HUES6 (cell line): ENCODE data around the gene C1orf35.

Experiments used
- H3K27ac ChIP-seq: 2 replicates; pipeline ENCODE4 v1.7.0; 2013; ENCODE audit warnings: low read depth, mild to moderate bottlenecking, low read length, inconsistent platforms
- H3K27me3 ChIP-seq: 2 replicates; pipeline ENCODE4 v1.6.1; 2013; ENCODE audit warnings: low read length; ENCODE audit not compliant: control insufficient read depth, insufficient read depth
- H3K36me3 ChIP-seq: 2 replicates; pipeline ENCODE4 v1.6.1; 2013; ENCODE audit warnings: low read length; ENCODE audit not compliant: control insufficient read depth, insufficient read depth
- H3K4me1 ChIP-seq: 2 replicates; pipeline ENCODE4 v1.6.1; 2013; ENCODE audit warnings: low read length; ENCODE audit not compliant: control insufficient read depth, insufficient read depth
- H3K4me3 ChIP-seq: 2 replicates; pipeline ENCODE4 v1.5.1; 2013; ENCODE audit warnings: low read depth, low read length
- H3K9ac ChIP-seq: one replicate; pipeline ENCODE4 v1.6.1; 2013; ENCODE audit warnings: mild to moderate bottlenecking, low read length
- H3K9me3 ChIP-seq: 2 replicates; pipeline ENCODE4 v1.6.1; 2013; ENCODE audit warnings: low read depth, low read length; ENCODE audit not compliant: control insufficient read depth, insufficient read depth

Gene C1orf35

DNA sequence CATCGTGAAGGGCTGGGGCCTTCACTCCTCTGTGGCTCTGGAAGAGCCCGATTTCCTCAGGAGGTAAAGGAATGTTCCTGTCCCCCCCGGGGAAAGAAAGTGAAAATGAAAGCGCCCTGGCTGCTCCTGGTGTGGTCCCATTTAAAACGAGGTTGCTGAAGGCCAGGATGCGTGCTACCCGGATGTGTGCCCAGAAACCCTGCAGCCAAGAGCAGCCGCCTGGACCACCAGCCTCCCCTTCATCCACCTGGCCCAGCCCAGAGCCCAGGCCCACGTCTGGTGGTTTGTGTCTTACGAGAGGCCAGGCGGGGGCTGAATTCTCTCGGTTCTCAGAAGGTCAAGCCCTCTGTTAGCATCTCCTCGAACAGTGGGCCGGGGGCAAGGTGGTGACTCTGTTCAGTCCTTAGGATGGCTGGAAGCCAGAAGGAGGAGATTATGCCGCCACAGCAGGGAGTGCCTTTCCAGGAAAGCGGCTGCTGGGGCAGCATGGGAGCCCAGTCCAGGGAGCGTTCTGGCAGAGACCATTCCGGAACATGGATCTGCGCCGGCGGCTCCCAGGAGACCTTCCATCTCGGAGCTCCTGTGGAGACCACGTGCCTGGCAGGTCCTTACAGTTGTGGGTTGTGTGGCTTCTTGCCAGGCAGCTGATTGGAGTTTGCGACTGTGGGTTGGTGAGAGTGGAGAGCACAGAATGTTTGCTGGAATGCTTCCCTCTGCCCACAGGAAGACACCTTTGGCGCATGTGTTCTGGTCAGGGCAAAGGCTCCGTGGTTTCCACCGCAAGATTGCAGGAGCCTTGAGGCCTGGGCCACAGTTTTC, 38.3 kb upstream of the C1orf35 start:
- peak overlapping the region; percentile 81 for H3K9ac ChIP-seq
- no peak overlapping the region for H3K27ac ChIP-seq
- H3K36me3 ChIP-seq: peaks cover 6% of the 10 kb centered on the region; the same call in 1 of the 2 replicates
- peaks cover 13% of the 10 kb centered on the region for H3K27me3 ChIP-seq
- peak overlapping the region; percentile 90 for H3K4me3 ChIP-seq
- no peaks in the 10 kb centered on the region for H3K9me3 ChIP-seq
- peaks cover 6% of the 10 kb centered on the region; the same call in 1 of the 2 replicates for H3K4me1 ChIP-seq

DNA sequence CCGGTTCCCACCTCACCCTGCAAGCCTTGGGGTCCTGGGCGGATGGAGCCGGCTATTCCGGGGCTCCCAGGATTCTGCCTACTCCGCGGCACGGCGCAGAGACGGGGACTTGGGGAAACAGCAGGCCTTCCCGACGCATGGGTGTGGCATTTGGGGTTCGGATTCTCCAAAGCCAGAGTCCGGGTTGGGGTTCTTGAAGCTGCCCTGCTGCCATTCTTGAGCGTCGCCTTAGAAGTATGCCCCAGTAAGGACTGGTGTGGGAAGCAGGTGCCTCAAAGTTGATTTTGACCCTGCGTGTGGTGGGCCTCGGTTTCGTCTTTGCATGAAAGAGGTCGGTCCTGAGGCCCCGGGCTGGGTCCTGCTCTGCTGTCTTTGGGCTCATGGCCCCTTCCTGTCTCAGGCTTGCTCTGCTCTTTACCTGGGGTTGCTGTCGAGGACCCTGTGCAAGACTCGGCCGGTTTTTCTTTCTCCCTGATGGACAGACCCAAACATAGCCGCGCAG, 37.6 kb upstream of the C1orf35 start:
- Histone ChIP-seq H3K4me3 (peak overlapping the region; percentile 90), H3K9me3 (no peaks in the 10 kb centered on the region), H3K36me3 (peaks cover 5% of the 10 kb centered on the region; the same call in 1 of the 2 replicates), H3K4me1 (peaks cover 6% of the 10 kb centered on the region; the same call in 1 of the 2 replicates), H3K27me3 (peaks cover 19% of the 10 kb centered on the region), H3K9ac (peak overlapping the region; percentile 81), H3K27ac (no peak overlapping the region)

DNA sequence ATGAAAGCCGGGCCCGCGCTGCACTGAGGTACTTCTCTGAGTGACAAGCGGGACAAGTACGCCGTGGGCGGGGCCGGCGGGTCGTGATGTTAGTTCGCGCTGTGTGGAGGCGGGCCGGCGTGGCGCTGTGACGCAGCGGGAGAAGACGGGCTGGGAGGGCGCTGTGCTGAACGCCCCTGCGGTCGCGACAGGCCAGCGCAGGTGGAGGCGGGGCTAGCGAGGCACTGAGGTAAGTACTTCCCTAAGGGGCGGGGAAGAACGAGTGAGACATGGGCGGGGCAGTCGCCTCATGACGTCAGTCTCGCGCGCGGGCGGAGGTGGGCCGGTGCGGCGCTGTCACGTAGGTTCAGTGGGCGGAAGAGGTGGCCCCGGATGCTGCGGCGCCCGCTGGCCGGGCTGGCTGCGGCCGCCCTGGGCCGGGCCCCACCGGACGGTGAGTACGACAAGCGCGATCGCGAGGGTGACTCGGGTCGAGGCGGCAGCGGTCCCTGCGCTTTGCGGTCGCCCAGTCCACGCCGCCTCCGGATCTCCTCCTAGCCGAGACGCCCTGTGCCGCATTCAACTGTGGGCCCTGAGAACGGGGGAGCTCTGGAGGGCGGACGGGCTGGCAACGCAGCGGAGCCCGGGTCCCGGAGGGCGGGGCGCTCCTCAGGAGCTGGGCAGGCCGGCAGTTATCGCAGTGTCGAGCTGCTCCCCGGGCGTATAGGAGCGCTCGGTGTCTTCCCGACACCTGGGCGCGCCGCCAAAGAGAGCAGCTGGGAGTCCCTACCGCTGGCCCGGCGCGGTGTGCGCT, 37.0 kb upstream of the C1orf35 start, which contains the start of gene GUK1:
Gene GUK1 (plus strand): TSS at position 349 of the 793 bp plus-strand sequence. CDS start 24 bp downstream, at position 373.
- H3K27ac ChIP-seq: peak within 1 kb of the TSS; percentile 54; the same call in 1 of the 2 replicates
- H3K9ac ChIP-seq: peak within 1 kb of the TSS; percentile 81
- H3K4me3 ChIP-seq: peak within 1 kb of the TSS; percentile 90
- H3K36me3 ChIP-seq: no peaks in the 10 kb centered on the region; the same call in 1 of the 2 replicates
- peaks cover 26% of the 10 kb centered on the region for H3K27me3 ChIP-seq
- no peaks in the 10 kb centered on the region for H3K9me3 ChIP-seq
- peaks cover 6% of the 10 kb centered on the region; the same call in 1 of the 2 replicates for H3K4me1 ChIP-seq

DNA sequence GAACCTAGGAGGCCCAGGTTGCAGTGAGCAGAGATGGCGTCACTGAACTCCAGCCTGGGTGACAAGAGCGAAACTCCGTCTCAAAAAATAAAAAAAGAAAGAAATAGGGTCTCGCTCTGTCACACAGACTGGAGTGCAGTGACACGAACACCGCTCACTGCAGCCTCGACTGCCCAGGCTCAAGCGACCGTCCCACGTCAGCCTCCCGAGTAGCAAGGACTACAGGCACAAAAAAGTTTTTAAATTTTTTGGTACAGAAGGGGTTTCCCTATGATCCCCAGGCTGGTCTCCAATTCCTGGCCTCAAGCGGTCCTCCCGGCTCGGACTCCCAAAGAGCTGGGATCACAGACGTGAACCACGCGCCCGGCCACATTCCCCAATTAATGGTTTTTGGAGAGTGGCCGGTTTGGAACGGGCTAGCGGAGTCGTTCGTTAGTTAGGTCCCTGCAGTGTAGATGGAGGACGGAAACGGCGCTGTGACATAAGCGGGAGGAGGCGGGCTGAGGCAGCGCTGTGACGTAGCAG, 36.3 kb upstream of the C1orf35 start:
- Histone ChIP-seq H3K4me1 (peaks cover 6% of the 10 kb centered on the region; the same call in 1 of the 2 replicates), H3K9ac (peak overlapping the region; percentile 58), H3K27me3 (peaks cover 32% of the 10 kb centered on the region), H3K4me3 (peak overlapping the region; percentile 90), H3K27ac (peak overlapping the region; percentile 54; the same call in 1 of the 2 replicates), H3K9me3 (no peaks in the 10 kb centered on the region), H3K36me3 (no peaks in the 10 kb centered on the region; the same call in 1 of the 2 replicates)

DNA sequence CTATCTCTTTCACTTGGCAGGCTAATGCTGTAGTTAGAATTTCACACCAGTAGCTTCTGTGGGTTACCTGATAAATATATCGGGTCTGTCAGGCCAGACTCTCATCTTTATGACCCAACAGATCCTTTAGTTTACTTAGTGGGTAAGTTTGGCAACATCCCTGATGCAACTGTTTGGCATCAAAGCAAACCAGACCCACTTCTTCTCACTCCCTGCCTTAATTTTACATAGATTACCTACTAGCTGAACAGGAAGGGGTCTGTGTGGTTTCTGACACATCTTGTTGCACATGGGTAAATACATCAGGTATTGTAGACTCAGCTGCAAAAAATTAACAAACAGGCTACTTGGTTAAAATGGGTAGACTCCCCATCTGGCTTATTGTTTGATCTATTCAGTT, 33.8 kb upstream of the C1orf35 start:
- Histone ChIP-seq H3K4me1 (peaks cover 6% of the 10 kb centered on the region; the same call in 1 of the 2 replicates), H3K4me3 (no peak overlapping the region), H3K27ac (no peak overlapping the region), H3K9ac (no peak overlapping the region), H3K9me3 (no peaks in the 10 kb centered on the region), H3K27me3 (peaks cover 43% of the 10 kb centered on the region), H3K36me3 (no peaks in the 10 kb centered on the region; the same call in 1 of the 2 replicates)

DNA sequence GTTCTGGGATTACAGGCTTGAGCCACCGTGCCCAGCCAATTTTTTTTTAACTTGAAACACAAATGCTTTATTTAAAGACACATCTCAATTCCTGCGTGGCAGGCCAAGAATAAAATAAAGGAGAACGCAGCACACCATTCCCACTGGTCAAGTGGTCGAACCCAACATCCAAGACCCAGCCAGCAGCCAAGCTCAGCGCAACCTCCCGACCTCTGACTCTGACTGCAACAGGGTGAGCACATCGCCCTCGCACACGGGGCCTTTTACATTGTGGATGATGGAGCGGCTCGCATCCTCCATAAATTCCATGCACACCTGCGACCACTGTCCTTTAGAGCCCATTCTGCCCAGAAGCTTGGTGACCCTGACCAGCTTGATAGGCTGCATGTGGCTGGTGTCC, 31.5 kb upstream of the C1orf35 start:
- no peaks in the 10 kb centered on the region for H3K36me3 ChIP-seq
- H3K9ac ChIP-seq: no peak overlapping the region
- H3K4me1 ChIP-seq: no peaks in the 10 kb centered on the region
- peaks cover 51% of the 10 kb centered on the region for H3K27me3 ChIP-seq
- H3K27ac ChIP-seq: no peak overlapping the region
- H3K9me3 ChIP-seq: no peaks in the 10 kb centered on the region
- no peak overlapping the region for H3K4me3 ChIP-seq

DNA sequence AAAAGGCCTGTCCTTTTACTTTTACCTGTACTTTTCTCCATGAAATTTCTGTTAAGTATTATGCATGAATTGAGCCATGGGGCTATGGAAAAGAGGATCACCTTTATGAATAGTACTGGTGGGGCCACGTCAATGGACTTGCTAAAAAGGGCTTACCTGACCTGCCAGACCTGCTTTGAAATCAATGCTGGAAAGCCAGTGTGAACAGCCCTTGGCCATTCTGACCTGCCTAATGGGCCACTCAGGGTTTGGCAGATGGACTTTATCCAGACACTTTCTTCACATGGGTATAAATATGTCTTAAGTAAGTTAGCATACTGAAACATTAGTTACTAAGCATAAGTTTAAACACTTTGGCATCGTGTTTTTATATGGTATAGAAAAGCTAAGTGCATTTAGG, 28.6 kb upstream of the C1orf35 start:
- Histone ChIP-seq H3K4me3 (no peak overlapping the region), H3K4me1 (no peaks in the 10 kb centered on the region), H3K9ac (no peak overlapping the region), H3K27ac (no peak overlapping the region), H3K36me3 (no peaks in the 10 kb centered on the region), H3K27me3 (peaks cover 56% of the 10 kb centered on the region), H3K9me3 (no peaks in the 10 kb centered on the region)

DNA sequence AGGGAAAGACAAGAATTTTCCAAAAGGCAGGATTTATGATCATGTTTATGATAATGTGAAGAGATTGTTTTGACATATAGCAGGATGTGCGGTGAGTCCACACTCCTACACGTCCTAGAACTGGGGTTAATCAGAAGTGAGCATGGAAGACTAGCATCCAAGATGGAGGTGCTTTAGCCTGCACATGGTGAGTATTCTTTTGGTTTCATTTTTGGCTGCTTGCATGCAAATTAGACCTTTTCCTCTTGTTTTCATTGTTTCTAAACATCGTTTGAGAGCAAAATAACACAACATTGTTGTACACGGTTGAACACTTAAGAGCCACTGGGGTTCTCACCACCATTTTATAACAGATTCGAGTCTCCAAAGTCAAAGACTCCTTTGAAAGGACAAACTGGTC, 22.1 kb upstream of the C1orf35 start:
- Histone ChIP-seq H3K4me3 (no peak overlapping the region), H3K36me3 (no peaks in the 10 kb centered on the region), H3K27ac (no peak overlapping the region), H3K9ac (no peak overlapping the region), H3K27me3 (peaks cover 44% of the 10 kb centered on the region), H3K4me1 (no peaks in the 10 kb centered on the region), H3K9me3 (peaks cover under 1% of the 10 kb centered on the region; the same call in 1 of the 2 replicates)

DNA sequence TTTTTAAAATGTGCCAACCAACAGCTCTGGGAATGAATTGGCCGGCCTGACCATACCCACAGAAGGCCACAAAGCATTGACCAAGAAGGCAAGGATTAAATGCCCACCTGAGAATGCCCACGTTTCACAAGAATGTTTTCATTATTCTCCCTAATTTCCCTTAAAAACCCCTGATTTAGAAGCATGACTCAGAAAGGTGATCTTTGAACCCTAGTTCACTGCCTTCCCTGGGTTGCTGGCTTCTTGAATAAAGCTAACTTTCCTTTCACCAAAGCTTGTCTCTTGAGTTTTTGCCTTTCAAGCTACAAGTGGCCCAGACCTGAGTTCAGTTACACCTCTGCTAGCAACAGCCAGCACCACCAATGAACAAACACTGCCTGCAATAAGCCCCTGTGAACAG, 20.4 kb upstream of the C1orf35 start:
- no peak overlapping the region for H3K27ac ChIP-seq
- H3K4me1 ChIP-seq: no peaks in the 10 kb centered on the region
- peaks cover 10% of the 10 kb centered on the region for H3K9me3 ChIP-seq
- no peak overlapping the region for H3K4me3 ChIP-seq
- H3K9ac ChIP-seq: no peak overlapping the region
- peaks cover 31% of the 10 kb centered on the region for H3K27me3 ChIP-seq
- no peaks in the 10 kb centered on the region for H3K36me3 ChIP-seq

DNA sequence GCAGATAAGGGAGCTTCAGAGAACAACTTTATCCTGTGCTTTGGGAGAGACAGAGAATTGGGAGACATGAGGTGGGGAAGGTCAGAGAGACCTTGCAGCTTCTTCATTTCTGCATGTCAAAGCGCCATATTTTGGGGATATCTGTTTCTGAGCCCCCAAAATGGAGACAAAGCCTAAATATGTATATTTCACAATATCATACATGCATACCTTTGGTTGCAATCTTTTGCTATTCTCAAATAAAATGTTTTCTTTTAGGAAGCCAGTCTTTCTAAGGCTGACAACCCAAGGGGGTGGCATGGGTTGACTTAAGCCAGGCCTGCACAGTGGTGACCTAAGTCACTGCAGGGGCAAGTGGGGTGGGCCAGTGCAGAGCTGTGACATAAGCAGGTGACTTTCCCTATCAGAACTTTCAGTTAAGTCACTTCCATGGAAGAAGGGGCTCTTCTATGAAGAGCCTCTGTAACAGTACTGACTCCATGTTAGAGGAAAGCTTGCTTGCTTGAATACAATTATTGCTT, 19.9 kb upstream of the C1orf35 start:
- peaks cover 13% of the 10 kb centered on the region for H3K9me3 ChIP-seq
- H3K4me1 ChIP-seq: no peaks in the 10 kb centered on the region
- no peak overlapping the region for H3K4me3 ChIP-seq
- H3K27ac ChIP-seq: no peak overlapping the region
- no peak overlapping the region for H3K9ac ChIP-seq
- H3K36me3 ChIP-seq: no peaks in the 10 kb centered on the region
- peaks cover 28% of the 10 kb centered on the region for H3K27me3 ChIP-seq
